Retinal pigment epithelial cell (primary cell): ENCODE measurements around the gene CCDC194.

Experiments
- DNase-seq: peaks from one replicate; pipeline ENCODE4 v3.0.0-alpha.2; 2010; ENCODE audit warnings: low read depth
- H3K4me3 ChIP-seq: 2 replicates; pipeline ENCODE4 v1.5.1; 2011; ENCODE audit warnings: mild to moderate bottlenecking, low read length, control low read depth, moderate library complexity
- CTCF ChIP-seq: conservative IDR thresholded peaks from 2 replicates; pipeline ENCODE4 v1.5.1; 2011; ENCODE audit warnings: low read depth, low read length, control low read depth, inconsistent platforms

The CCDC194 gene, protein sequence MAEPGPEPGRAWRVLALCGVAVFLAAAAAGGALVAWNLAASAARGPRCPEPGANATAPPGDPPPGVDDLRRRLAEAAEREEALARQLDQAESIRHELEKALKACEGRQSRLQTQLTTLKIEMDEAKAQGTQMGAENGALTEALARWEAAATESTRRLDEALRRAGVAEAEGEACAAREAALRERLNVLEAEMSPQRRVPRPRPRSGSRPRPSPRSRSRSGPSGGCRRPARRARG

DNA sequence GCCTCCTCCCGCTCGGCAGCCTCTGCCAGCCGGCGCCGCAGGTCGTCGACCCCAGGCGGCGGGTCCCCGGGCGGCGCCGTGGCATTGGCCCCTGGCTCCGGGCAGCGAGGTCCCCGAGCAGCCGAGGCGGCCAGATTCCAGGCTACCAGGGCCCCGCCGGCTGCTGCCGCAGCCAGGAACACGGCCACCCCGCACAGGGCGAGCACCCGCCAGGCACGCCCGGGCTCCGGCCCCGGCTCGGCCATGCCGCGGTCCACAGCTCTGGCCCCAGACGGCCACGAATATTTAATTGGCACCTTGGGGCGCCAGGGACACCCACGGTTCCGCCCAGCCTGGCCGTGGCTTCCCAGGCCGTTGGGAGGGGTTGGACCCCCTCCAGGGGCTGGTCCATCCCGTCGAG is at the start of gene CCDC194:
TSS of gene CCDC194 (minus strand) at position 283 of the 400 bp plus-strand sequence. CDS start at position 245, 38 bp downstream.
- no peak for TF ChIP-seq CTCF
- no peak within 1 kb of the TSS for H3K4me3 ChIP-seq
- no peak for DNase-seq

DNA sequence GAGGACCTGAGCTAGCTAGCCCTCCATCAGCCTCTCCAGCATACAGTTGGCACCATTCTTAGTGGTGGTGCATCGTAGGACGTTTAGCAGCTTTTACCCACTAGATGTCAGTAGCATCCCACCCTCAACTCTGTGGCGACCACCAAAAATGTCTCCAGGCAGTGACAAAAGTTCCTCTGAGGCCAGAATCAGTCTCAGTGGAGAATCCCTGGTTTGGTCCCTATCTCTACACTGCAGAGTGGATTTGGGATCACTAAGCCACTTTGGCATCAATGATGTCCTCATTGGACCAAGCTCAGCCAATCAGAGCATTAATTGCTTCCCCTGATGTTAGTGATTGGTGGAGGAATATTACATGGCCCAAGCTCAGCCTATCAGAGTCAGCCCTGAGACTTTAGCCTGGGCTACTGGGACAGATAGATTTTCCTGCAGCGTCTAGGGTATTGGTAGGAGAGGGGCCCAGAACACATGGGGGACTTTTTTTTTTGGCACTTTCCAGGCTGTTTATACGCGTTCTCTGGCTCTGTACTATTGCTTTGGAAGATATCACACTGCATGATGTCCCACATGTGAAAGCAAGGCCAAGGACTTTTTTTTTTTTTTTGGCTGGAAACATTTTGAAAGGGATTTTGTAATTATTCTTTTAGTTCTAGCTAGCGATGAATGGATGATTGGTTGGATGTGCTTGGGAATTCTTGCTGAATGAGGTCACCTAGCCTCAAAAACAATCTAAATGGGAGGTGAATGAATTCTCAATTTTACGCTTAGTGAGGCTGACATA is 47.4 kb upstream of the CCDC194 start:
- peak; percentile 50 for TF ChIP-seq CTCF
- no peak overlapping the region for H3K4me3 ChIP-seq
- DNase-seq: no peak

- no peak for DNase-seq
- TF ChIP-seq CTCF: no peak
- H3K4me3 ChIP-seq: no peak overlapping the region
Observed at GRCh38 chr19:17436874-17437267, 42.9 kb upstream of the CCDC194 start.

- DNase-seq: no peak
- no peak overlapping the region for H3K4me3 ChIP-seq
- TF ChIP-seq CTCF: no peak
Observed at GRCh38 chr19:17436094-17436873, 42.3 kb upstream of the CCDC194 start.

GRCh38 chr19:17435218-17435617 is 41.2 kb upstream of the CCDC194 start:
- TF ChIP-seq CTCF: no peak
- no peak for DNase-seq
- no peak overlapping the region for H3K4me3 ChIP-seq

- DNase-seq: no peak
- no peak overlapping the region for H3K4me3 ChIP-seq
- no peak for TF ChIP-seq CTCF
Observed at GRCh38 chr19:17431417-17431816, 37.4 kb upstream of the CCDC194 start.
